Left lung (tissue), 10 donors: ENCODE results near the gene NTRK2. TPM values are rescaled to one million over a fixed set of nuclear protein-coding genes. Genes with fewer than 3 reads are reported as not detected.

Source experiments
- ATAC-seq: fragments of 200-7000 bp; cut with Tn5 transposase; one replicate; pipeline ENCODE4 v1.9.1; 2020; ENCODE audit warnings: moderate library complexity
- DNase-seq, 4 donors: peaks; one replicate each; pipeline ENCODE4 v3.0.0-alpha.2; 2013 to 2020
- H3K27ac ChIP-seq, 2 donors: fragments of 200-600 bp; sonication (generic) in 1 of 2; one replicate each; pipeline versions ENCODE4 v1.5.0 to v1.8.0; 2020 to 2021
- H3K27me3 ChIP-seq, 2 donors: fragments of 200-600 bp; sonication (generic) in 1 of 2; one replicate each; pipeline versions ENCODE4 v1.5.0 to v1.8.0; 2020 to 2021
- H3K36me3 ChIP-seq, 2 donors: fragments of 200-600 bp; sonication (generic) in 1 of 2; one replicate each; pipeline versions ENCODE4 v1.5.0 to v1.8.0; 2020 to 2021
- H3K4me1 ChIP-seq, 2 donors: fragments of 200-600 bp; one replicate each; pipeline ENCODE4 v1.8.0; 2021
- H3K4me3 ChIP-seq, 2 donors: fragments of 200-600 bp; sonication (generic) in 1 of 2; one replicate each; pipeline versions ENCODE4 v1.5.0 to v1.8.0; 2020 to 2021; ENCODE audit warnings: mild to moderate bottlenecking in 1 of 2
- H3K9me3 ChIP-seq, 2 donors: fragments of 200-600 bp; sonication (generic) in 1 of 2; one replicate each; pipeline versions ENCODE4 v1.5.0 to v1.8.0; 2020 to 2021
- intact Hi-C, 2 donors: fragments of 100-400 bp; cut with DNase I; formaldehyde crosslinking; loops; one replicate each; pipeline versions ENCODE4 v1.11.2 to v1.14.2; 2022
- polyA plus RNA-seq, 6 donors: library from polyadenylated mRNA; unstranded; fragments of 120-200 nt; gene quantifications; one replicate each; pipeline ENCODE4 v1.2.1, GENCODE V29; 2013; ENCODE audit not compliant: insufficient read length in 6 of 6
- total RNA-seq, 2 donors: library from RNA; stranded (reverse); fragmentation: NEBNext Ultra II Directional; extraction: Animal tissue kit (Norgen Biotek cat#: 25700); gene quantifications; one replicate each; pipeline ENCODE4 v1.2.1, GENCODE V29; 2021
- TF ChIP-seq, protein P1 (sequence below), 2 donors: fragments of 200-600 bp; sonication (generic) in 1 of 2; IDR thresholded peaks; one replicate each; pipeline versions ENCODE4 v1.5.0 to v1.8.0; 2021; ENCODE audit warnings: antibody characterized with exemption in 2 of 2
- donor health status: DM: no; HTN: yes; CAD: no.
- donor health status: DM: no; HTN: no; CAD: no.

NTRK2 gene
- total and polyA plus RNA-seq, 8 donors, result 0.29 to 3.8 (median 1.7) TPM

DNA sequence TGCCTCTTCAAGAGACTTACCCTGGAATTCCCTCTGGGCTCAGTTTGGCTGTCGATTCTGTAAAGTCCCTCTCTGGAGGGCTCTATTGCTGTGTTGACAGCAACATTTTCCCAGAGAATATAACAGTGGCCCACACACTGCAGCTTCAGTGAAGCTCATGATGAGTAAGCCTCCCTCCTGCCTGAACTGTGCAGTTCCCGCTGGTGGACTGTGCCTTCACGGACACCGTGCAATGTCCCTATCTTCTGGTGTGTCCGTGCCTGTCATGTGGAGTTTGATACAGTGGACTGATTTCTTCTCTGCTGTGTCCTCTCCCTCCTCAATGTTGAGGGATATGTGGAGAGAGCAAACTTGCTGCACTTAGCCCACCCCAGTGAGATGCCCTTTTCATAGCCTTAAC lies 109.0 kb downstream of the NTRK2 start:
- Histone ChIP-seq H3K9me3 (no peaks in the 10 kb centered on the region), H3K27ac (no peak overlapping the region), H3K36me3 (no peaks in the 10 kb centered on the region), H3K27me3 (no peaks in the 10 kb centered on the region), H3K4me1 (no peaks in the 10 kb centered on the region), H3K4me3 (no peak overlapping the region)
- intact Hi-C loops, result no loop called here
- TF ChIP-seq, protein P1, sequence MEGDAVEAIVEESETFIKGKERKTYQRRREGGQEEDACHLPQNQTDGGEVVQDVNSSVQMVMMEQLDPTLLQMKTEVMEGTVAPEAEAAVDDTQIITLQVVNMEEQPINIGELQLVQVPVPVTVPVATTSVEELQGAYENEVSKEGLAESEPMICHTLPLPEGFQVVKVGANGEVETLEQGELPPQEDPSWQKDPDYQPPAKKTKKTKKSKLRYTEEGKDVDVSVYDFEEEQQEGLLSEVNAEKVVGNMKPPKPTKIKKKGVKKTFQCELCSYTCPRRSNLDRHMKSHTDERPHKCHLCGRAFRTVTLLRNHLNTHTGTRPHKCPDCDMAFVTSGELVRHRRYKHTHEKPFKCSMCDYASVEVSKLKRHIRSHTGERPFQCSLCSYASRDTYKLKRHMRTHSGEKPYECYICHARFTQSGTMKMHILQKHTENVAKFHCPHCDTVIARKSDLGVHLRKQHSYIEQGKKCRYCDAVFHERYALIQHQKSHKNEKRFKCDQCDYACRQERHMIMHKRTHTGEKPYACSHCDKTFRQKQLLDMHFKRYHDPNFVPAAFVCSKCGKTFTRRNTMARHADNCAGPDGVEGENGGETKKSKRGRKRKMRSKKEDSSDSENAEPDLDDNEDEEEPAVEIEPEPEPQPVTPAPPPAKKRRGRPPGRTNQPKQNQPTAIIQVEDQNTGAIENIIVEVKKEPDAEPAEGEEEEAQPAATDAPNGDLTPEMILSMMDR (IDR thresholded peaks at IDR 0.05), result no peak
- ATAC-seq (no peak), DNase-seq (no peak)

- DNase-seq (no peak), ATAC-seq (no peak)
- intact Hi-C loops, result loop anchor here in 1 of 2 donors (10.0 kb wide), 1 partner anchor 75 kb away; no protein-coding TSS in a partner anchor
- H3K27me3 ChIP-seq, result no peaks in the 10 kb centered on the region
- H3K36me3 ChIP-seq, result no peaks in the 10 kb centered on the region
- H3K4me1 ChIP-seq, result no peaks in the 10 kb centered on the region
- H3K27ac ChIP-seq, result no peak overlapping the region
- TF ChIP-seq, protein P1 (IDR thresholded peaks at IDR 0.05), result no peak
- no peak overlapping the region for H3K4me3 ChIP-seq
- no peaks in the 10 kb centered on the region for H3K9me3 ChIP-seq
Measured at GRCh38 chr9:84779883-84780282, 110.4 kb downstream of the NTRK2 start.

DNA sequence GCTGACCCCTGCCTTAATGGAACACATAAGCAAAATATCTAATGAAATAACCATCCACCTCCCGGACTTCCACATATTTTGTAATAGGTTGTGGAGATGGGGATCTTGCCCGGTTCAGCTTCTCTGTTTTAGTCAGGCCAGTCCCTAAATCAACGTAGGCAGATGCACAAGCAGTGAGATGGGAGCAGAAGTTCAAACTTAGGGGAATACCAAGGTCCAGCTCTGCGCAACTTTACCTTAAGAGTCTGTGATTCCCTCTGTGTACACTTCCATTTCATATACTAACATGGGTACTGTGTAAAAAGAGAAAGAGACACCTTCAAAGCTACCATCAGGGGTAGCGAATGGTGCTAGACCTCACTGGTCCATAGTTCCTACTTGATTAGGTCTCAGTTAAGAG lies 110.9 kb downstream of the NTRK2 start:
- ATAC-seq, result no peak
- TF ChIP-seq, protein P1 (IDR thresholded peaks at IDR 0.05), result no peak
- no peak for DNase-seq
- Histone ChIP-seq H3K9me3 (no peaks in the 10 kb centered on the region), H3K4me3 (no peak overlapping the region), H3K27me3 (no peaks in the 10 kb centered on the region), H3K4me1 (no peaks in the 10 kb centered on the region), H3K36me3 (no peaks in the 10 kb centered on the region), H3K27ac (no peak overlapping the region)
- intact Hi-C loops, result loop anchor here in 1 of 2 donors (10.0 kb wide), 1 partner anchor 76 kb away; no protein-coding TSS in a partner anchor

GRCh38 chr9:84781458-84781857 lies 111.9 kb downstream of the NTRK2 start:
- Histone ChIP-seq H3K4me1 (no peaks in the 10 kb centered on the region), H3K9me3 (no peaks in the 10 kb centered on the region), H3K27ac (no peak overlapping the region), H3K36me3 (no peaks in the 10 kb centered on the region), H3K27me3 (no peaks in the 10 kb centered on the region), H3K4me3 (no peak overlapping the region)
- DNase-seq (no peak), ATAC-seq (no peak)
- TF ChIP-seq, protein P1 (IDR thresholded peaks at IDR 0.05), result peak in 1 of 2 donors; percentile 9
- intact Hi-C loops, result loop anchor here in 1 of 2 donors (10.0 kb wide), 1 partner anchor 77 kb away; no protein-coding TSS in a partner anchor

- H3K4me1 ChIP-seq, result no peaks in the 10 kb centered on the region
- no peak overlapping the region for H3K4me3 ChIP-seq
- ATAC-seq, result no peak
- intact Hi-C loops, result loop anchor here in 1 of 2 donors (10.0 kb wide), 1 partner anchor 77 kb away; no protein-coding TSS in a partner anchor
- H3K9me3 ChIP-seq, result no peaks in the 10 kb centered on the region
- TF ChIP-seq, protein P1 (IDR thresholded peaks at IDR 0.05), result no peak
- no peak for DNase-seq
- no peak overlapping the region for H3K27ac ChIP-seq
- no peaks in the 10 kb centered on the region for H3K27me3 ChIP-seq
- no peaks in the 10 kb centered on the region for H3K36me3 ChIP-seq
Measured at GRCh38 chr9:84781931-84782866, 112.7 kb downstream of the NTRK2 start.
